PC-9 (cell line): ENCODE results near the gene EIF2B5. TPM values are rescaled to one million over a fixed set of nuclear protein-coding genes. Genes with fewer than 3 reads are reported as not detected.
A peak's percentile ranks its signal among the peaks of the same experiment; 100 is the strongest.

Source experiments
- BruUV-seq: library from RNA; stranded (reverse); fragments of 400-500 nt; replicated peaks from 2 replicates; lab custom pipeline; 2021; lab: Mats Ljungman, UMichigan
- CTCF ChIA-PET: fragments of 300-600 bp; sonication (Branson Sonifier 250); formaldehyde crosslinking; loops from one replicate; lab custom pipeline; 2022; ENCODE audit warnings: antibody characterized with exemption; lab: Charles Lee
- POLR2A ChIA-PET: fragments of 300-600 bp; sonication (Branson Sonifier 250); formaldehyde crosslinking; loops from one replicate; lab custom pipeline; 2022; ENCODE audit warnings: antibody characterized with exemption; ENCODE audit not compliant: unreplicated experiment; lab: Charles Lee
- DNase-seq, 2 experiments: peaks; one replicate each; pipeline versions ENCODE4 v3.0.0 to v3.0.0-alpha.2; 2015 to 2022; ENCODE audit warnings: mixed read lengths in 1 of 2
- H2AFZ ChIP-seq: fragments of 200-600 bp; sonication (generic); 2 replicates; pipeline ENCODE4 v1.8.1; 2017; ENCODE audit warnings: antibody characterized with exemption
- H3F3A ChIP-seq: fragments of 200-600 bp; sonication (generic); 2 replicates; pipeline ENCODE4 v1.8.1; 2017; ENCODE audit warnings: antibody characterized with exemption, mild to moderate bottlenecking, low read depth; ENCODE audit not compliant: insufficient read depth
- H3K27ac ChIP-seq: fragments of 200-600 bp; sonication (generic); 2 replicates; pipeline ENCODE4 v1.6.1; 2016; ENCODE audit warnings: mixed run types
- H3K27me3 ChIP-seq: fragments of 200-600 bp; sonication (generic); 2 replicates; pipeline ENCODE4 v1.6.1; 2016; ENCODE audit warnings: low read depth, mixed run types; ENCODE audit not compliant: insufficient read depth
- H3K36me3 ChIP-seq: fragments of 200-600 bp; sonication (generic); 2 replicates; pipeline ENCODE4 v1.6.1; 2016; ENCODE audit warnings: low read depth, mixed run types
- H3K4me1 ChIP-seq: fragments of 200-600 bp; sonication (generic); replicated peaks from 2 replicates; pipeline ENCODE4 v1.6.1; 2016; ENCODE audit warnings: mixed run types; ENCODE audit not compliant: insufficient read depth
- H3K4me2 ChIP-seq: fragments of 200-600 bp; sonication (generic); 2 replicates; pipeline ENCODE4 v1.6.1; 2017; ENCODE audit warnings: mixed run types
- H3K4me3 ChIP-seq: fragments of 200-600 bp; sonication (generic); 2 replicates; pipeline ENCODE4 v1.6.1; 2016; ENCODE audit warnings: mixed run types
- H3K79me2 ChIP-seq: fragments of 200-600 bp; sonication (generic); 2 replicates; pipeline ENCODE4 v1.6.1; 2017; ENCODE audit warnings: low read depth, mixed run types
- H3K9me2 ChIP-seq: fragments of 200-600 bp; sonication (generic); 2 replicates; pipeline ENCODE4 v1.8.1; 2017; ENCODE audit warnings: mild to moderate bottlenecking; ENCODE audit not compliant: insufficient read depth
- H3K9me3 ChIP-seq: fragments of 200-600 bp; sonication (generic); 2 replicates; pipeline ENCODE4 v1.8.1; 2016; ENCODE audit warnings: low read depth; ENCODE audit not compliant: insufficient read depth
- H4K20me1 ChIP-seq: fragments of 200-600 bp; sonication (generic); 2 replicates; pipeline ENCODE4 v1.8.1; 2017; ENCODE audit not compliant: insufficient read depth
- CTCF ChIP-seq: fragments of 200-600 bp; sonication (generic); conservative IDR thresholded peaks from 2 replicates; pipeline ENCODE4 v1.6.1; 2017; ENCODE audit warnings: mixed run types, antibody characterized with exemption, mild to moderate bottlenecking, moderate library complexity
- EZH2 ChIP-seq: fragments of 200-600 bp; sonication (generic); IDR thresholded peaks from 2 replicates; pipeline ENCODE4 v1.8.0; 2017; ENCODE audit warnings: antibody characterized with exemption, low read depth
- intact Hi-C: fragments of 100-400 bp; cut with micrococcal nuclease; formaldehyde crosslinking; loops from one replicate; pipeline ENCODE4 v1.10.0; 2022; ENCODE audit not compliant: unreplicated experiment
- total RNA-seq: library from RNA; stranded (reverse); gene quantifications from 2 replicates; pipeline ENCODE4 v1.2.3, GENCODE V29; 2021

EIF2B5 gene
- total RNA-seq, 1 experiment from 2014 or later: 54.1 TPM

DNA sequence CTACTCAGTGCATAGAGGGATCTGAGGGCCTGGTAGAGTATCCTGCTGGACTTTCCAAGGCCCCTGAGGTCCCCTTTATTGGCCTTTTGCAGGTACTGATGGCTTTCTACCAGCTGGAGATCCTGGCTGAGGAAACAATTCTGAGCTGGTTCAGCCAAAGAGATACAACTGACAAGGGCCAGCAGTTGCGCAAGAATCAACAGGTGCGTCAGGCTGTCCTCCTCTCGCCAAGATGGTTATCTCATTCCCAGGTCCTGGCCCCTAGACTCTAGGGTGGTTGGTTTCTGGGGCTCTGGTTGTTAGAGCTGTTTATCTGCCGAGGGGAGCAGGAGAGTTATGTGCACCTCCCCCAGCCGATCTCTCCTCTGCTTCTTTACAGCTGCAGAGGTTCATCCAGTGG is 9.3 kb downstream of the EIF2B5 start:
- CTCF ChIA-PET: no interaction called here
- Histone ChIP-seq H3K4me3 (no peak overlapping the region), H3K36me3 (peaks cover 20% of the 10 kb centered on the region; the same call in 1 of the 2 replicates), H3K4me1 (no peaks in the 10 kb centered on the region), H4K20me1 (no peaks in the 10 kb centered on the region; the same call in 1 of the 2 replicates), H3K27me3 (no peaks in the 10 kb centered on the region), H3K9me2 (no peaks in the 10 kb centered on the region), H3K79me2 (no peaks in the 10 kb centered on the region), H3K4me2 (no peak overlapping the region), H3K27ac (no peak overlapping the region), H3K9me3 (no peaks in the 10 kb centered on the region), H2AFZ (no peak overlapping the region), H3F3A (peaks cover 32% of the 10 kb centered on the region)
- POLR2A ChIA-PET: interaction anchor here (0.6 to 0.7 kb wide), 2 partner anchors 9 to 175 kb away, joined by 5 to 8 read pairs; partner anchors contain the start of gene EIF2B5
- no TSS peak for BruUV-seq
- intact Hi-C loops: loop anchor here (10.0 kb wide), 1 partner anchor 400 kb away; no protein-coding TSS in a partner anchor
- no peak for DNase-seq
- TF ChIP-seq CTCF (no peak), EZH2 (no peak)

DNA sequence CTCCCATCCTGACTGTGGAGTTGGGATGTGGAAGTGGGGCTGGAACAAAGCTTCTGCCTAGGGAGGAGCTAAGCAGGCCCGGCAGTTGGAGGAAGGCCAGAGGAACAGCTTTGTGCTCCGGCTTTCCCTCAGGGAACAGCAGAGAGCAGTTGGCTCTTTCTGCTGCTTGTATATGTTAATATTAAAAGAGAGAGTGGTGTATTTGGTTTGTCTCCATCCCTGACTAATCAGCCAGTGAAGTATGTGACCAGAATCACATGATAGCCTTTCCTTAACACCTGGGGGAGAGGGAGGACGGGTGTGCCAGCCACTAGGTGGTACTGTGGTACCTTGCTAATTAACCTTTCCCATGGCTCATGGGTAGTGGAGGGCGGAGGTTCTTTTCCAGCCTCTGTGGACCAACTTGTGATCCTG is 10.0 kb downstream of the EIF2B5 start:
- no TSS peak for BruUV-seq
- H3K9me2 ChIP-seq: no peaks in the 10 kb centered on the region
- ChIA-PET POLR2A (interaction anchor here (0.6 to 0.7 kb wide), 2 partner anchors 10 to 175 kb away, joined by 5 to 8 read pairs; partner anchors contain the start of gene EIF2B5), CTCF (interaction anchor here (0.9 kb wide), 1 partner anchor 10 kb away, joined by 3 read pairs; the partner anchor contains the start of gene EIF2B5)
- intact Hi-C loops: loop anchor here (1.0 to 10.0 kb wide), 6 partner anchors 40 to 400 kb away; no protein-coding TSS in a partner anchor
- H3K79me2 ChIP-seq: no peaks in the 10 kb centered on the region
- H3K36me3 ChIP-seq: peaks cover 20% of the 10 kb centered on the region; the same call in 1 of the 2 replicates
- H3K27me3 ChIP-seq: no peaks in the 10 kb centered on the region
- H3K9me3 ChIP-seq: no peaks in the 10 kb centered on the region
- peaks cover 38% of the 10 kb centered on the region for H3F3A ChIP-seq
- H3K27ac ChIP-seq: no peak overlapping the region
- peak; percentile 71 to 74 for DNase-seq
- H3K4me2 ChIP-seq: no peak overlapping the region
- H3K4me3 ChIP-seq: no peak overlapping the region
- TF ChIP-seq CTCF (peak; percentile 79), EZH2 (no peak)
- no peak overlapping the region for H2AFZ ChIP-seq
- H3K4me1 ChIP-seq: no peaks in the 10 kb centered on the region
- H4K20me1 ChIP-seq: no peaks in the 10 kb centered on the region; the same call in 1 of the 2 replicates

GRCh38 chr3:184145751-184146270 is 10.7 kb downstream of the EIF2B5 start:
- no peaks in the 10 kb centered on the region for H3K9me3 ChIP-seq
- H3K27me3 ChIP-seq: no peaks in the 10 kb centered on the region
- no peaks in the 10 kb centered on the region for H3K9me2 ChIP-seq
- no peak overlapping the region for H3K4me3 ChIP-seq
- no peak for DNase-seq
- intact Hi-C loops: loop anchor here (1.0 to 10.0 kb wide), 6 partner anchors 39 to 399 kb away; no protein-coding TSS in a partner anchor
- H3K27ac ChIP-seq: no peak overlapping the region
- H3K4me1 ChIP-seq: no peaks in the 10 kb centered on the region
- H3F3A ChIP-seq: peaks cover 38% of the 10 kb centered on the region
- no peak overlapping the region for H2AFZ ChIP-seq
- peaks cover 16% of the 10 kb centered on the region; the same call in 1 of the 2 replicates for H3K36me3 ChIP-seq
- H3K79me2 ChIP-seq: no peaks in the 10 kb centered on the region
- CTCF ChIA-PET: interaction anchor here (0.9 kb wide), 3 partner anchors 11 to 96 kb away, joined by 3 read pairs; partner anchors contain the start of genes ABCF3 and EIF2B5
- no TSS peak for BruUV-seq
- no peaks in the 10 kb centered on the region; the same call in 1 of the 2 replicates for H4K20me1 ChIP-seq
- no peak overlapping the region for H3K4me2 ChIP-seq
- TF ChIP-seq CTCF: no peak
- no peak for TF ChIP-seq EZH2
- POLR2A ChIA-PET: interaction anchor here (0.7 kb wide), 1 partner anchor 10 kb away, joined by 8 read pairs; no protein-coding TSS in a partner anchor
